Lower leg skin (tissue), 3 donors: ENCODE data around the gene AVEN.

Experiments
- CTCF ChIP-seq, 3 donors: fragments of 450-650 bp; IDR thresholded peaks; one replicate each; pipeline ENCODE4 v1.5.1; 2016; ENCODE audit warnings: antibody characterized with exemption in 3 of 3, mild to moderate bottlenecking in 3 of 3, moderate library complexity in 2 of 3
- POLR2A ChIP-seq, 2 donors: fragments of 450-650 bp; IDR thresholded peaks; one replicate each; pipeline ENCODE4 v1.6.1; 2016 to 2017; ENCODE audit warnings: antibody characterized with exemption in 2 of 2, mild to moderate bottlenecking in 1 of 2, moderate library complexity in 1 of 2

GRCh38 chr15:33834892-33835743, 203.9 kb downstream of the AVEN start:
- no peak for TF ChIP-seq POLR2A (IDR thresholded peaks at IDR 0.05)
- no peak for TF ChIP-seq CTCF (IDR thresholded peaks at IDR 0.05)
